Loucy (cell line): Measurements from ENCODE around the gene SGPL1.

Source experiments
- EZH2phosphoT487 ChIP-seq: fragments of 200-600 bp; IDR thresholded peaks from 2 replicates; pipeline ENCODE4 v1.6.1; 2018; ENCODE audit warnings: antibody characterized with exemption, mild to moderate bottlenecking, moderate library complexity, borderline replicate concordance
- TF ChIP-seq, protein P1 (sequence below): fragments of 200-600 bp; sonication (generic); conservative IDR thresholded peaks from 2 replicates; pipeline ENCODE4 v1.5.1; 2014; ENCODE audit warnings: mild to moderate bottlenecking, antibody characterized with exemption, low read length

DNA sequence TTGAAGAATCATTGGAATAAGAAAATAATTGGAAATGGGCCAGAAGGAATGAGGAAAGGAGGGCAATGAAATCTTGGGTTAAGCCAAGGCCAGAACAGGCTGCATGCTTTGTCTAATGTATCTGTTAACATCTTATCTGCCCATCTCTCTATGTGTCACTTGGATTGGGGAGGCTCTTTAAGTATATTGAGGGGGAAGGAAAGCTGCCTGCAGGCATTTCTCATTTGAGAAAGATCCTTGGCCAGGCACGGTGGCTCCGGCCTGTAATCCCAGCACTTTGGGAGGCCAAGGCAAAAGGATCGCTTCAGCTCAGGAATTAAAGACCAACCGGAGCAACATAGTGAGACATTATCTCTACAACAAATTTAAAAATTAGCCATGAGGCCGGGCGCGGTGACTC is 58.3 kb downstream of the SGPL1 start:
- TF ChIP-seq, protein P1, sequence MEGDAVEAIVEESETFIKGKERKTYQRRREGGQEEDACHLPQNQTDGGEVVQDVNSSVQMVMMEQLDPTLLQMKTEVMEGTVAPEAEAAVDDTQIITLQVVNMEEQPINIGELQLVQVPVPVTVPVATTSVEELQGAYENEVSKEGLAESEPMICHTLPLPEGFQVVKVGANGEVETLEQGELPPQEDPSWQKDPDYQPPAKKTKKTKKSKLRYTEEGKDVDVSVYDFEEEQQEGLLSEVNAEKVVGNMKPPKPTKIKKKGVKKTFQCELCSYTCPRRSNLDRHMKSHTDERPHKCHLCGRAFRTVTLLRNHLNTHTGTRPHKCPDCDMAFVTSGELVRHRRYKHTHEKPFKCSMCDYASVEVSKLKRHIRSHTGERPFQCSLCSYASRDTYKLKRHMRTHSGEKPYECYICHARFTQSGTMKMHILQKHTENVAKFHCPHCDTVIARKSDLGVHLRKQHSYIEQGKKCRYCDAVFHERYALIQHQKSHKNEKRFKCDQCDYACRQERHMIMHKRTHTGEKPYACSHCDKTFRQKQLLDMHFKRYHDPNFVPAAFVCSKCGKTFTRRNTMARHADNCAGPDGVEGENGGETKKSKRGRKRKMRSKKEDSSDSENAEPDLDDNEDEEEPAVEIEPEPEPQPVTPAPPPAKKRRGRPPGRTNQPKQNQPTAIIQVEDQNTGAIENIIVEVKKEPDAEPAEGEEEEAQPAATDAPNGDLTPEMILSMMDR = no peak
- TF ChIP-seq EZH2phosphoT487 = no peak
